DOHH2 (cell line): ENCODE results near the gene AFP.

ENCODE experiments used
- CTCF ChIP-seq: fragments of 200-600 bp; sonication (generic); IDR thresholded peaks from one replicate; pipeline ENCODE4 v1.5.1; 2014; ENCODE audit warnings: antibody characterized with exemption, mild to moderate bottlenecking, low read depth, low read length; ENCODE audit not compliant: poor library complexity, severe bottlenecking
- EZH2phosphoT487 ChIP-seq: fragments of 200-600 bp; sonication (generic); IDR thresholded peaks from 2 replicates; pipeline ENCODE4 v1.6.1; 2017; ENCODE audit warnings: borderline replicate concordance, mild to moderate bottlenecking, antibody characterized with exemption, low read length, moderate library complexity, mixed read lengths

GRCh38 chr4:73477176-73477575 lies 41.2 kb downstream of the AFP start:
- TF ChIP-seq CTCF, result no peak
- TF ChIP-seq EZH2phosphoT487, result no peak
